HG02763 (cell line): ENCODE data around the gene TM9SF4.

Experiments used
- ATAC-seq: cut with Tn5 transposase; IDR thresholded peaks from one replicate; pipeline ENCODE4 v1.9.1; 2021; ENCODE audit warnings: mild to moderate bottlenecking, moderate library complexity; ENCODE audit not compliant: unreplicated experiment

TM9SF4 gene

GRCh38 chr20:32109392-32110172 is at the start of gene TM9SF4:
TM9SF4 (plus strand) TSS chr20:32109714; CDS start chr20:32109741, 27 bp downstream.
- peak; percentile 91 for ATAC-seq

GRCh38 chr20:32062776-32063170 is 46.7 kb upstream of the TM9SF4 start:
- ATAC-seq = no peak

GRCh38 chr20:32063695-32064094 is 45.8 kb upstream of the TM9SF4 start:
- ATAC-seq = no peak

GRCh38 chr20:32064667-32065066 is 44.8 kb upstream of the TM9SF4 start:
- ATAC-seq = no peak

- ATAC-seq = no peak
Observed at GRCh38 chr20:32067234-32067821, 42.2 kb upstream of the TM9SF4 start.

GRCh38 chr20:32068174-32068573 is 41.3 kb upstream of the TM9SF4 start:
- ATAC-seq = no peak

- ATAC-seq = no peak
Observed at GRCh38 chr20:32069711-32070110, 39.8 kb upstream of the TM9SF4 start.

GRCh38 chr20:32070282-32070681 is 39.2 kb upstream of the TM9SF4 start:
- ATAC-seq = no peak

- no peak for ATAC-seq
Observed at GRCh38 chr20:32070690-32071213, 38.8 kb upstream of the TM9SF4 start.

- no peak for ATAC-seq
Observed at GRCh38 chr20:32071395-32072167, 37.9 kb upstream of the TM9SF4 start.

- ATAC-seq = no peak
Observed at GRCh38 chr20:32072168-32072750, 37.3 kb upstream of the TM9SF4 start.

GRCh38 chr20:32075534-32075933 is 34.0 kb upstream of the TM9SF4 start:
- no peak for ATAC-seq

GRCh38 chr20:32077190-32077589 is 32.3 kb upstream of the TM9SF4 start:
- ATAC-seq = no peak

- no peak for ATAC-seq
Observed at GRCh38 chr20:32078322-32078721, 31.2 kb upstream of the TM9SF4 start.

- ATAC-seq = no peak
Observed at GRCh38 chr20:32078791-32079190, 30.7 kb upstream of the TM9SF4 start.

- ATAC-seq = no peak
Observed at GRCh38 chr20:32079655-32080109, 29.8 kb upstream of the TM9SF4 start.

- no peak for ATAC-seq
Observed at GRCh38 chr20:32080783-32081182, 28.7 kb upstream of the TM9SF4 start.

GRCh38 chr20:32083469-32083868 is 26.0 kb upstream of the TM9SF4 start:
- no peak for ATAC-seq

- ATAC-seq = no peak
Observed at GRCh38 chr20:32087070-32087469, 22.4 kb upstream of the TM9SF4 start.

- ATAC-seq = no peak
Observed at GRCh38 chr20:32088759-32089158, 20.8 kb upstream of the TM9SF4 start.
